ENCODE results near the gene RAB2B. TPM values are rescaled to one million over a fixed set of nuclear protein-coding genes. Genes with fewer than 3 reads are reported as not detected.

RAB2B gene
- polyA plus RNA-seq (ENCODE audit: insufficient read length in 4 of 4) = 10 to 100 TPM; 37.7 to 49.1 (median 42.2) TPM

- DNase-seq (ENCODE audit: low read depth in 4 of 4, low spot score in 2 of 4) = peak; percentile 93 to 99 (median 97)
Observed at GRCh38 chr14:21476925-21477681, at the start of gene RAB2B, which contains the start of gene TOX4. Gene RAB2B, minus strand, starts transcription at chr14:21476959. Its CDS starts 87 bp downstream, at chr14:21476872. Gene TOX4, plus strand, starts transcription at chr14:21477195. Its CDS starts 84 bp downstream, at chr14:21477279.

GRCh38 chr14:21525962-21526671 lies 49.4 kb upstream of the RAB2B start, which contains the start of gene SALL2:
Gene SALL2, minus strand, starts transcription at chr14:21526346. Its CDS starts 219 bp downstream, at chr14:21526127.
- DNase-seq (ENCODE audit: low read depth in 4 of 4, low spot score in 2 of 4) = peak in 2 of 4 donors; percentile 85 to 88

- peak in 1 of 4 donors; percentile 32 for DNase-seq (ENCODE audit: low read depth in 4 of 4, low spot score in 2 of 4)
Observed at GRCh38 chr14:21525571-21525961, 48.8 kb upstream of the RAB2B start.

- DNase-seq (ENCODE audit: low read depth in 4 of 4, low spot score in 2 of 4) = no peak
Observed at GRCh38 chr14:21524575-21525490, 48.1 kb upstream of the RAB2B start.

- no peak for DNase-seq (ENCODE audit: low read depth in 4 of 4, low spot score in 2 of 4)
Observed at GRCh38 chr14:21523203-21523602, 46.4 kb upstream of the RAB2B start.

- no peak for DNase-seq (ENCODE audit: low read depth in 4 of 4, low spot score in 2 of 4)
Observed at GRCh38 chr14:21521501-21521900, 44.7 kb upstream of the RAB2B start.

GRCh38 chr14:21520767-21521166 lies 44.0 kb upstream of the RAB2B start:
- no peak for DNase-seq (ENCODE audit: low read depth in 4 of 4, low spot score in 2 of 4)

- DNase-seq (ENCODE audit: low read depth in 4 of 4, low spot score in 2 of 4) = no peak
Observed at GRCh38 chr14:21518725-21519124, 42.0 kb upstream of the RAB2B start.

GRCh38 chr14:21514341-21514740 lies 37.6 kb upstream of the RAB2B start:
- no peak for DNase-seq (ENCODE audit: low read depth in 4 of 4, low spot score in 2 of 4)

GRCh38 chr14:21510735-21511657 lies 34.2 kb upstream of the RAB2B start, which contains the start of gene METTL3:
Gene METTL3, minus strand, starts transcription at chr14:21511340. Its CDS starts 117 bp downstream, at chr14:21511223.
- peak; percentile 95 to 99 (median 96) for DNase-seq (ENCODE audit: low read depth in 4 of 4, low spot score in 2 of 4)

GRCh38 chr14:21509432-21510143 lies 32.8 kb upstream of the RAB2B start:
- DNase-seq (ENCODE audit: low read depth in 4 of 4, low spot score in 2 of 4) = no peak

- no peak for DNase-seq (ENCODE audit: low read depth in 4 of 4, low spot score in 2 of 4)
Observed at GRCh38 chr14:21506557-21506956, 29.8 kb upstream of the RAB2B start.

GRCh38 chr14:21505012-21505553 lies 28.3 kb upstream of the RAB2B start:
- DNase-seq (ENCODE audit: low read depth in 4 of 4, low spot score in 2 of 4) = no peak

- no peak for DNase-seq (ENCODE audit: low read depth in 4 of 4, low spot score in 2 of 4)
Observed at GRCh38 chr14:21503376-21503775, 26.6 kb upstream of the RAB2B start.

- DNase-seq (ENCODE audit: low read depth in 4 of 4, low spot score in 2 of 4) = no peak
Observed at GRCh38 chr14:21501568-21501967, 24.8 kb upstream of the RAB2B start.

GRCh38 chr14:21498540-21499526 lies 22.1 kb upstream of the RAB2B start:
- DNase-seq (ENCODE audit: low read depth in 4 of 4, low spot score in 2 of 4) = peak in 2 of 4 donors; percentile 32 to 36

GRCh38 chr14:21496453-21496852 lies 19.7 kb upstream of the RAB2B start:
- no peak for DNase-seq (ENCODE audit: low read depth in 4 of 4, low spot score in 2 of 4)
